NCI-H1092 treated with DMSO at 0.1 percent for 48 hours (cell line): Measurements from ENCODE around the gene APBB2.

Experiments
- DNase-seq: peaks from one replicate; lab custom pipeline; 2025; lab: John Stamatoyannopoulos, UW

APBB2 gene

GRCh38 chr4:40971338-40971737 lies 243.0 kb downstream of the APBB2 start:
- DNase-seq: no peak

GRCh38 chr4:40969501-40969900 lies 244.8 kb downstream of the APBB2 start:
- DNase-seq: no peak

GRCh38 chr4:40967550-40967949 lies 246.8 kb downstream of the APBB2 start:
- no peak for DNase-seq

- no peak for DNase-seq
Observed at GRCh38 chr4:40966091-40966490, 248.3 kb downstream of the APBB2 start.

- no peak for DNase-seq
Observed at GRCh38 chr4:40963897-40964478, 250.4 kb downstream of the APBB2 start.

GRCh38 chr4:40962551-40963180 lies 251.7 kb downstream of the APBB2 start:
- DNase-seq: no peak

- DNase-seq: no peak
Observed at GRCh38 chr4:40960941-40961340, 253.4 kb downstream of the APBB2 start.

- DNase-seq: no peak
Observed at GRCh38 chr4:40957281-40957680, 257.1 kb downstream of the APBB2 start.

- no peak for DNase-seq
Observed at GRCh38 chr4:40956721-40957255, 257.6 kb downstream of the APBB2 start.

GRCh38 chr4:40954088-40954668 lies 260.2 kb downstream of the APBB2 start:
- DNase-seq: no peak

- no peak for DNase-seq
Observed at GRCh38 chr4:40953283-40954087, 260.9 kb downstream of the APBB2 start.

- DNase-seq: no peak
Observed at GRCh38 chr4:40952672-40953071, 261.7 kb downstream of the APBB2 start.

- DNase-seq: no peak
Observed at GRCh38 chr4:40952217-40952616, 262.1 kb downstream of the APBB2 start.

GRCh38 chr4:40951026-40951425 lies 263.3 kb downstream of the APBB2 start:
- DNase-seq: no peak

- no peak for DNase-seq
Observed at GRCh38 chr4:40949358-40950100, 264.8 kb downstream of the APBB2 start.

GRCh38 chr4:40948014-40948413 lies 266.3 kb downstream of the APBB2 start:
- DNase-seq: no peak

GRCh38 chr4:40946652-40947051 lies 267.7 kb downstream of the APBB2 start:
- no peak for DNase-seq

GRCh38 chr4:40940756-40941155 lies 273.6 kb downstream of the APBB2 start:
- DNase-seq: no peak

GRCh38 chr4:40940317-40940741 lies 274.0 kb downstream of the APBB2 start:
- no peak for DNase-seq

GRCh38 chr4:40939856-40940255 lies 274.5 kb downstream of the APBB2 start:
- DNase-seq: no peak

- no peak for DNase-seq
Observed at GRCh38 chr4:40938337-40938736, 276.0 kb downstream of the APBB2 start.
